ENCODE results near the gene ETFB.
"Not testable (repeated sequence)": the region's sequence is repeated elsewhere in the genome, so short reads cannot be mapped to it uniquely, and the experiment has no call there.

ETFB gene

DNA sequence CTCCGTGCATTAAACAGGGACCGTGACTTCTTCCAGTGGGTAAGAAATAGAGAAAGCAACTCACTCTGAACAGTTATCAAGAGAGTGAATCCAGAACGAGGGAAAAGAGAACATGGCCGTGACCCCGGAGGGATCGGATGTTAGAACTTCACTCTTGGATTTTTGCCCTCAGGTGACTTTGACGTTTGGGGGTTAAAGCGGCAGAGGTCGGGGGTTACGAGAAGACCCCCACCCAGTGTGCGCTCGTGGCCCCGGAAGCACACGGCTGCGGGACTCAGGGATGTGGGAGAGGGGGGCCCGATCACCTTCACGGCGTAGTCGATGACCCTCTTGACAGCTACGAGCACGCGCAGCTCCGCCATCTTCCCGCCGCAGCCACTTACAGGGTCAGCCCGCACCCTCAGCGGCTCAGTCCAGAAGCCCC, at the start of gene ETFB:
Gene ETFB, minus strand, starts transcription at position 424 of the 424 bp plus-strand sequence. Its CDS starts 62 bp downstream, at position 362.
- no peak for DNase-seq (ENCODE audit: low spot score in 2 of 2)
- Histone ChIP-seq H3K36me3 (replicated peaks) (no peaks in the 10 kb centered on the region), H3K4me3 (peak within 1 kb of the TSS; percentile 79), H3K9me3 (no peaks in the 10 kb centered on the region), H3K27me3 (ENCODE audit: low read depth) (no peaks in the 10 kb centered on the region), H3K4me1 (peaks cover 4% of the 10 kb centered on the region; the same call in 1 of the 2 replicates)
- in situ Hi-C loops (cut with MboI; ENCODE audit: low sequenced_read_pairs): no loop called here

- in situ Hi-C loops (cut with MboI; ENCODE audit: low sequenced_read_pairs): no loop called here
- H3K9me3 ChIP-seq: no peaks in the 10 kb centered on the region
- no peak overlapping the region for H3K4me3 ChIP-seq
- peaks cover 2% of the 10 kb centered on the region; the same call in 1 of the 2 replicates for H3K27me3 ChIP-seq (ENCODE audit: low read depth)
- no peaks in the 10 kb centered on the region for H3K4me1 ChIP-seq
- no peaks in the 10 kb centered on the region for H3K36me3 ChIP-seq (replicated peaks)
- DNase-seq (ENCODE audit: low spot score in 2 of 2): no peak
Observed at GRCh38 chr19:51415187-51415586, 49.0 kb upstream of the ETFB start.

GRCh38 chr19:51410950-51411748, 45.0 kb upstream of the ETFB start:
- H3K4me3 ChIP-seq: no peak overlapping the region
- DNase-seq (ENCODE audit: low spot score in 2 of 2): no peak
- H3K9me3 ChIP-seq: no peaks in the 10 kb centered on the region
- H3K36me3 ChIP-seq (replicated peaks): no peaks in the 10 kb centered on the region
- 0 out of 2 replicates have a peak, but pooled peaks cover 5% of the 10 kb centered on the region for H3K4me1 ChIP-seq
- no peaks in the 10 kb centered on the region for H3K27me3 ChIP-seq (ENCODE audit: low read depth)
- in situ Hi-C loops (cut with MboI; ENCODE audit: low sequenced_read_pairs): no loop called here

DNA sequence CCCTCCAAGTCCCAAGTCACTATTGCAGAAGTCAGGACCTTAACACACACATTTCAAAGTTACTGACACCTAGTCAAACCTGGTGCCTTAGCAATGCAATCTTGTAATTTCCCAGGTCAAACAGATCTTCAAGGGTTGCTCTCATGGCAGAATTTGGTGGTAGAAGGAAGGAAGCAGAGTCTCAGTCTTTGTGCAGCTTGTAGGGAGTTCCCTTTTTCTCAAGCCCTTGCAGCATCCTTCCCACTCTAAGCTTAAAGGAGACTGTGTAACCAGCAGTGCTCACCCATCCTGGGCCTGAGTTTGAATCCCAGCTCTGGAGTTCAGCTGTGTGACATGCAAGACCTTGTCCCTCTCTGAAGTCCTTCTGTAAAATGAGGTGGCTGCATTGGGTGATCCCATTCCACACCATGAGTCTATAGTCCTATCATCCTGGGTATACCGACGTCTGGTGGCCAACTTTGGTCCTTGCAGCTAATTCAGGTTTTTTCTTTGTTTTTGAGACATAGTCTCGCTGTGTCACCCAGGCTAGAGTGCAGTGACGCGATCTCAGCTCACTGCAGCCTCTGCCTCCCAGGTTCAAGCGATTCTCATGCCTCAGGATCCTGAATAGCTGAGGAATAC, 41.4 kb upstream of the ETFB start:
- DNase-seq (ENCODE audit: low spot score in 2 of 2): peak in 1 of 2 experiments; percentile 30
- Histone ChIP-seq H3K36me3 (replicated peaks) (no peaks in the 10 kb centered on the region), H3K9me3 (peaks cover 3% of the 10 kb centered on the region; the same call in 1 of the 2 replicates), H3K4me1 (0 out of 2 replicates have a peak, but pooled peaks cover 5% of the 10 kb centered on the region), H3K4me3 (no peak overlapping the region), H3K27me3 (ENCODE audit: low read depth) (no peaks in the 10 kb centered on the region)
- in situ Hi-C loops (cut with MboI; ENCODE audit: low sequenced_read_pairs): no loop called here

- in situ Hi-C loops (cut with MboI; ENCODE audit: low sequenced_read_pairs): no loop called here
- H3K4me3 ChIP-seq: no peak overlapping the region
Observed at GRCh38 chr19:51402117-51402516, 35.9 kb upstream of the ETFB start.

DNA sequence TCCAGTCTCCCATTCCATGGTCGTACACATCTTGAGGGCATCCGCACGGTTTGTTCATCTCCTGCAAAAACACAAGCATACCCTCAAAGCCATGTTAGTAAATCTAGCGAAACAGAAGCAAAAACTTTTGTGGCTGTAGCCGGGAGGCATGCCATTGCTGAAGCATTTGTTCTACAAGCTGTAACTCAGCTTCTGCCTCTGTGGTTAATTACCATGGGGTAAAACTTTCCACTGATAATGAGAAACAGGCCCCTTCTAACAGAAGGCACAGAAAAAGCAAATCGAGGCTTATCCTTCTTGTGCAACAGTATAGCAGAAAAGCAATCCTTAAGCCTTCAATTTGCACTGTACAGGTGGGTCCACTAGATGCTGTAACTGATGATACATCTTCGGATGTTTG, 33.7 kb upstream of the ETFB start:
- H3K36me3 ChIP-seq (replicated peaks); in situ Hi-C loops (cut with MboI; ENCODE audit: low sequenced_read_pairs); H3K27me3 ChIP-seq (ENCODE audit: low read depth); H3K4me1 ChIP-seq; DNase-seq (ENCODE audit: low spot score in 2 of 2); H3K4me3 ChIP-seq: not testable (repeated sequence)
- H3K9me3 ChIP-seq: peaks cover 12% of the 10 kb centered on the region; the same call in 1 of the 2 replicates

More at GRCh38 chr19:51402117-51402516, 35.9 kb upstream of the ETFB start:
- H3K36me3 ChIP-seq (replicated peaks): no peaks in the 10 kb centered on the region
- H3K9me3 ChIP-seq: peaks cover 12% of the 10 kb centered on the region; the same call in 1 of the 2 replicates
- no peak for DNase-seq (ENCODE audit: low spot score in 2 of 2)
- H3K4me1 ChIP-seq: no peaks in the 10 kb centered on the region
- H3K27me3 ChIP-seq (ENCODE audit: low read depth): no peaks in the 10 kb centered on the region

GRCh38 chr19:51399231-51399630, 33.0 kb upstream of the ETFB start:
- peaks cover 12% of the 10 kb centered on the region; the same call in 1 of the 2 replicates for H3K9me3 ChIP-seq
- H3K36me3 ChIP-seq (replicated peaks): no peaks in the 10 kb centered on the region
- in situ Hi-C loops (cut with MboI; ENCODE audit: low sequenced_read_pairs): no loop called here
- peaks cover 2% of the 10 kb centered on the region; the same call in 1 of the 2 replicates for H3K4me1 ChIP-seq
- H3K4me3 ChIP-seq: no peak overlapping the region
- no peaks in the 10 kb centered on the region for H3K27me3 ChIP-seq (ENCODE audit: low read depth)
- no peak for DNase-seq (ENCODE audit: low spot score in 2 of 2)

DNA sequence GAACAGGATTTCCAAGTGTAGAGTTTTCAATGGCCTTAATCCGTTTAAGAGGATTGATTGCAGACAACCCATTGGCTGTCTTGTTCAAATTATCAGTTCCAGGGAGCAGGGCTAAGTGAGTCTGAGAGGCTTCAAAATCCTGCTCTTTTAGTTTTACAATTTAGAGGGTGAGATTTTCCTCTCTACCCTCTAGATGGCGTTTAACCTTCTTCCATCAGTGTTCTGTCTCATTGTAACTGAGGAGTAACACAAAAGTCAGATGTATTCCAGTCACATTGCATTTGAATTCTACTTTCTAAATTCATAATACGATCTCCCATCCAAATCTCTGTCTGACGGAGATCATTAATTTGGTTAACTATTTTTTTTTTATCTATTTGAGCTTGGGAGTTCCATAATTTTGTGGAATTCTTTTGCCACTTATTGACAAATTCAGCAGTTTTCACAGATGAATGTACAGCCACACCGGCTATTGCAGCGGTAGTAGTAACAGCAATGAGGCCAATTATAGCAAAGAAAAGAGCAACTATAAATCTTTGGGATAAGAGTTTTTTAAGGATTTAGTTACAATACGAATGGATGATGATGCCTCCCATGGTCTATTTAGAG, 32.0 kb upstream of the ETFB start:
- H3K4me3 ChIP-seq: no peak overlapping the region
- H3K4me1 ChIP-seq: peaks cover 8% of the 10 kb centered on the region
- H3K9me3 ChIP-seq: peaks cover 12% of the 10 kb centered on the region; the same call in 1 of the 2 replicates
- H3K27me3 ChIP-seq (ENCODE audit: low read depth): no peaks in the 10 kb centered on the region
- no peaks in the 10 kb centered on the region for H3K36me3 ChIP-seq (replicated peaks)
- in situ Hi-C loops (cut with MboI; ENCODE audit: low sequenced_read_pairs): no loop called here
- DNase-seq (ENCODE audit: low spot score in 2 of 2): peak in 1 of 2 experiments; percentile 48

DNA sequence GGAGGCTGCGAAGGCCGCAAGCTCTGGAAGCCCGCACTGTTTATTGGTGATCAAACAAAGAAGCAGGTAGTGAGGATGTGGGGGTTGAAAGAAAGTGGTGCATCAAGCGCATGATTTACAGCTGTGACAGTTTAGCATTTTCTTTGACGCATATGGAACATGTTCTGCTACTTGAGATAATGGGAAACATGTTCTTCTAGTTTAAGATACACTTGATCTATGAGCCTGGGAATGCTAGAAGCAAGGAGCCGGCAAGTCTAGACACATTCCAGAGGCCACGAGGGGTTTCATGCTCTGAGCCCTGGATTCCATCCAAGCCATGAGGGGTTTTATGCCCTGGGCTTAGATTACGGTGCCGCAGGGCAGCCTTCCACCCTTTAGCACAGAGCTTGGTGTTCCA, 31.3 kb upstream of the ETFB start:
- H3K4me1 ChIP-seq; in situ Hi-C loops (cut with MboI; ENCODE audit: low sequenced_read_pairs); H3K9me3 ChIP-seq; DNase-seq (ENCODE audit: low spot score in 2 of 2); H3K4me3 ChIP-seq; H3K27me3 ChIP-seq (ENCODE audit: low read depth); H3K36me3 ChIP-seq (replicated peaks): not testable (repeated sequence)

DNA sequence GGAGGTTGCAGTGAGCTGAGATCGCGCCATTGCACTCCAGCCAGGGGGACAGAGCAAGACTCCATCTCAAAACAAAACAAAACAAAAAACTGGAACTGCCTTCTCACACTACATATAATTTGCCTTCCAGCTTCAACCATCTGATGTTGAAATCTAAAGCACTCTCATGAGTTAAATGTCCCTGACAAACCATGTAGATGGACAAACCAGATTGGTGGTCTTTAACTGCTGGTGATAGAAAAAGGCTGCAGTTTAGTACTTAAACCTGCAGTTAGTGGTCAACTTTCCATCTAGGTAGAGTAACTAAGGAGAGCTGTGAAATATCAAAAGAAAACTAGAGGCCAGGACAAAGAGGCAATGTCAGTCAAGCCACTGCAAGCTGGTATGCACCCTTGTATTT, 30.0 kb upstream of the ETFB start:
- in situ Hi-C loops (cut with MboI; ENCODE audit: low sequenced_read_pairs): no loop called here
- Histone ChIP-seq H3K27me3 (ENCODE audit: low read depth) (no peaks in the 10 kb centered on the region), H3K4me3 (no peak overlapping the region), H3K9me3 (no peaks in the 10 kb centered on the region), H3K4me1 (peaks cover 8% of the 10 kb centered on the region), H3K36me3 (replicated peaks) (no peaks in the 10 kb centered on the region)
- DNase-seq (ENCODE audit: low spot score in 2 of 2): no peak

DNA sequence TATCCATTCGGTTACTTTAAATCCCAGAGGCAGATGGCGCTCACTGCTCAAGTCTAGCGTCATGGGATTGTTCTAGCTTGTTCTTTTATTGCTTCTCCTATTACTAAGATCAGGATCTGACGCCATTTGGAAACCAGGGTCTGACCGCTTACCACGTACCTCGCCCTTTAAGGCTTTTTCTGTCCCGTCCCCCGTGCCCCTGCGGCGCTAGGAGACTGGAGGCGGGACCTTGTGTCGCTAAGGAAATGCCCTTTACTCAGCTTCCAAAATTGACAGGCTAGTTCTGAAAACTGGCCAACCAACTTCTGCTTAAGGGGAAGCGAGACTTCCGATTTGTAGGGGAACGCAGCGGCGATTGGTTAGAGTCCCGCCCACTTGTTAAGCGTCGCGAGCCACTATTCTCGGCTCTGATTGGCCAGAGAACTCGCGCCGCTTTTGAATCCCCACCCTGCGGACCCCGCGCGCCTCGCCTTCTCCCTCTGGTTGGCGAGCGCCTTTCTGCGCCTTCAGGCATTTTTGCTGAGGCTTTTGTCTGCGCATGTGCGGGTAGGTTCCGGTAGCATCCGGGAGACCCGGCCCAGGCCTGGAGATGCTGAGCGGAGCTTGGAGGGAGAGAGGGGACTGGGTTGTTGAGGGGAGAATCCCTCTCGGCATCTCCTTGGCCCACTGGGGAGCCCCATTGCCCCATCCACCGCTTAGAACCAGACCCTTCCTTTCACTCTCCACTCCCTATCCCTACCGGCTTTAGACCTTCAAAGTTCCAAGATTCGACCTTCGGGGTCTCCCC, 28.1 kb upstream of the ETFB start:
- peak; percentile 97 for DNase-seq (ENCODE audit: low spot score in 2 of 2)
- peaks cover 8% of the 10 kb centered on the region for H3K4me1 ChIP-seq
- in situ Hi-C loops (cut with MboI; ENCODE audit: low sequenced_read_pairs): no loop called here
- no peaks in the 10 kb centered on the region for H3K9me3 ChIP-seq
- peak overlapping the region; percentile 49 for H3K4me3 ChIP-seq
- no peaks in the 10 kb centered on the region for H3K36me3 ChIP-seq (replicated peaks)
- H3K27me3 ChIP-seq (ENCODE audit: low read depth): no peaks in the 10 kb centered on the region

- Histone ChIP-seq H3K36me3 (replicated peaks) (no peaks in the 10 kb centered on the region), H3K4me3 (no peak overlapping the region), H3K27me3 (ENCODE audit: low read depth) (no peaks in the 10 kb centered on the region), H3K9me3 (no peaks in the 10 kb centered on the region), H3K4me1 (peaks cover 8% of the 10 kb centered on the region)
- in situ Hi-C loops (cut with MboI; ENCODE audit: low sequenced_read_pairs): no loop called here
- no peak for DNase-seq (ENCODE audit: low spot score in 2 of 2)
Observed at GRCh38 chr19:51392701-51393100, 26.5 kb upstream of the ETFB start.

- Histone ChIP-seq H3K36me3 (replicated peaks) (no peaks in the 10 kb centered on the region), H3K27me3 (ENCODE audit: low read depth) (no peaks in the 10 kb centered on the region), H3K4me1 (peaks cover 8% of the 10 kb centered on the region), H3K4me3 (no peak overlapping the region), H3K9me3 (no peaks in the 10 kb centered on the region)
- in situ Hi-C loops (cut with MboI; ENCODE audit: low sequenced_read_pairs): no loop called here
- no peak for DNase-seq (ENCODE audit: low spot score in 2 of 2)
Observed at GRCh38 chr19:51391073-51391611, 25.0 kb upstream of the ETFB start.

All from HAP-1 (cell line).